HG02623 (cell line): ENCODE data around the gene AUTS2.
A peak's percentile ranks its signal among the peaks of the same experiment; 100 is the strongest.

Experiments
- ATAC-seq: cut with Tn5 transposase; IDR thresholded peaks from one replicate; pipeline ENCODE4 v1.9.1; 2021; ENCODE audit warnings: moderate library complexity; ENCODE audit not compliant: unreplicated experiment

AUTS2 gene

GRCh38 chr7:69837387-69838068, 239.3 kb downstream of the AUTS2 start:
- ATAC-seq: no peak

GRCh38 chr7:69839782-69840181, 241.5 kb downstream of the AUTS2 start:
- peak; percentile 60 for ATAC-seq

GRCh38 chr7:69840248-69840647, 242.0 kb downstream of the AUTS2 start:
- ATAC-seq: no peak

- peak; percentile 33 for ATAC-seq
These were observed 245.4 kb downstream of the AUTS2 start for GRCh38 chr7:69843653-69844052.

- ATAC-seq: no peak
These were observed 246.1 kb downstream of the AUTS2 start for GRCh38 chr7:69844264-69844868.

DNA sequence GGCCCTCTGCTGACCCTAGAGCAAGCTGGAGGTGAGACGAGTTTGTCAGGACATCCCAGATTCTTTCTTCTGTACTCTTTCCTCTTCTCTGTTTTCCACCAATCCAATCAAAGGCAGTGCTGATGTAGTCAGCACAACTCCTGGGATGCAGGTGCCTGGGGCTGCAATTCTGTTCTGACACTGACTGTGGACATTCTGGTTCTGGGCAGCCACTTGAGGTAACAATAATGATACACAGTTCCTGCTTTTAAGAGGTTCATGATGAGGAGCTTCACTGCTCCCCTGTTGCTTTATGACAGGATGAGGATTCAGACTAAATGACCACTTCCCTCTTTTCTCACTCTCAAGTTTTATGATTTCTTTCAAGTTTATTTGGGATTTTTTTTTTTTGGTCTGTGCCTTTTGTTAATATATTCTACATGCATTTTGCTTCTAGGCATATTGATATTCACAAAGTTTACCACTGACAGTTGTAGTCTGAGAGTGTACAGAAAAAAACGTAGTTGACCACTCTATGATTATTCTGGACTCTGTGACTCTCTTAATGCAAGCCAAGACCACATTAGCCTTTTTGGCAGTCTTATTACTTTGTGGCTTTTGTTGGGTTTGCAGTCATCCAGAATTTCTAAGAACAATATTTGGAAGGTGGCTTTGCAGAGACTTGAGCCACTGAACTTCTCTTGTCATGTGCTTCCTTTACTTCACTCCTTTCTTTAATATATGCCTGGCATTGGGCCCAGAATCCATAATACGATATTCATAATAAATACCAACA, 247.6 kb downstream of the AUTS2 start:
- no peak for ATAC-seq

DNA sequence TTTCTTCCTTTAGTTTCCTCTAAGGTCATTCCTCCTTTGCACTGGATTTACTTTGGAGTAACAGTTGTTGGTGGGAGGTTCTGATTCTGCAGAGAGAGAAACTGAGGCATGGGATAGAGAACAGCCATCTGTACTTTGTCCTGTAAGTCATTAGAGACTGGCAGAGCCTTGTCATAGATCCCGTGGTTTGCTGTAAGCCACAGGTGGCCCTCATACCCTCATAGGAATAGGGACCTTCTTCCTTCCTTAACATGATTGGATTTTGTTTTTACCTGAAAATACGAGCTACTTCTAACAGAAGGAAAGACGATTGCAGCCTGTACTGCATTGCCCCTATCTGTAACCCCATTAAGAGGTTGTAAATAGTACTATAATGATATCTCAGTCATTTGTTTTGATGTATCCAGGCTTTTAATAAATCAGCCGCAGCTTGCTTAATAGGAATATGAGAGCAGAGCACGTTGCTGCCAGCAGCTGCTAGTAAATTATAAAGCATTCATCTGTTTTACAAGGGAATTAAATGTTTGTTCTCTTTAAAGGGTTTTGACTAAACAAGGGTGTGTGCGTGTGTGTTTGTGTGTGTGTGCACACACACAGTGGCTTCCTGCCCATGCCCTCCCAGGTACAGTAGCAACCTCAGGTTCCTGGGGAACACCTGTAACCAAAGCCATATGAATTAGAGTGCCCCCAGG, 249.8 kb downstream of the AUTS2 start:
- ATAC-seq: no peak

DNA sequence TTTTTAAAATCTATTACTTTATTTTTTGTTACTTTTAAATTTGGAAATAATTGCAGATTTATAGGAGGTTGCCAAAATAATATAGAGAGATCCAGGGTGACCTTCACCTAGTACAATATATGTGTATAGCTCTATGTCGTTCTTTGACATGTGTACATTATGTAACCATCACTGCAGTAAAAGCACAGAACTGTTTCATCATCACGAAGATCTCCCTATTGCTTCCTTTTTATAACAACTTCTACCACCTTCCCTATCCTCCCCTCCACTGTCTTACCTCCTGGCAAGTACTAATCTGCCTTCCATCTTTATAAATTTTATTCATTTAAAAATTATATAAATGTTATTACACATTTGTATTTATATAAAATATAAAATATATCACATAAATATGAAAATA, 251.0 kb downstream of the AUTS2 start:
- no peak for ATAC-seq

GRCh38 chr7:69857014-69857413, 258.7 kb downstream of the AUTS2 start:
- no peak for ATAC-seq

DNA sequence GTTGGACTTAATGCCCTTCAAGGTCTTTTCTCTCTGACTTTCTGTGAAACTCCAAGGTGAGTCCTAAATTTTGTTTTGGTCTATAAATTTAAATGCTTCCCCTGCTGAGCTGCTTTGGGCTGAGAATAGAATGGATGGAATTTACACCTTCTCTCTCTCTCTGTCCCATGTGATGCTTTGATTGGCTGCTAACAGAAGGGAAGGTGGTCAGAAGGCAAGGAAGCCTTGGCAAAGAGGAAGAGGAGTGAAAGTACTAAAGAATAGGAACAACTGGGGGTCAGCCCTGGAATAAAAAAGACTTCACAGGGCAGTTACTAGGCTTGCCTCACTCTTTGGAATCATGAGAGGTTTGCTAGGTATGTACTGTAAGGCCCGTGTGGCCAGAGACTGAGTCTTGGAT, 260.2 kb downstream of the AUTS2 start:
- no peak for ATAC-seq

- no peak for ATAC-seq
These were observed 261.1 kb downstream of the AUTS2 start for GRCh38 chr7:69859342-69859741.

DNA sequence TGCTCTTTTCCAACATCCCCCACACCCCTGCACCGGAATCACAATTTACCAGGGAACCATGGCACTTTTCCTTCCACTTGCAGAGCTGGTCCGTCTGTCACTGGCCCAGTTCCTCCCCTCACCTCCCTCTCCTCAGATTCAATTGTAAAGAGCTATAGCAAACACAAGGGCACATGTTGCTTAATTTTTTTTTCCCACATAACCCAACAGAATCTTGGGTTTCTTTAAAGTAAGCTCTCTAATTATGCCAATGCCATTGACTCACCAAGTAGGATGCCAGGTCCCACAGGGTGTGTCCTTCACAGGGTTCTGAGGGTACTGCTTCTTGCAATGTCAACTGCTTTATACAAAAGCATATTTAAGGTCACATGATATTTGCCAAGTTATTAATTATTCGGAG, 262.2 kb downstream of the AUTS2 start:
- ATAC-seq: no peak

DNA sequence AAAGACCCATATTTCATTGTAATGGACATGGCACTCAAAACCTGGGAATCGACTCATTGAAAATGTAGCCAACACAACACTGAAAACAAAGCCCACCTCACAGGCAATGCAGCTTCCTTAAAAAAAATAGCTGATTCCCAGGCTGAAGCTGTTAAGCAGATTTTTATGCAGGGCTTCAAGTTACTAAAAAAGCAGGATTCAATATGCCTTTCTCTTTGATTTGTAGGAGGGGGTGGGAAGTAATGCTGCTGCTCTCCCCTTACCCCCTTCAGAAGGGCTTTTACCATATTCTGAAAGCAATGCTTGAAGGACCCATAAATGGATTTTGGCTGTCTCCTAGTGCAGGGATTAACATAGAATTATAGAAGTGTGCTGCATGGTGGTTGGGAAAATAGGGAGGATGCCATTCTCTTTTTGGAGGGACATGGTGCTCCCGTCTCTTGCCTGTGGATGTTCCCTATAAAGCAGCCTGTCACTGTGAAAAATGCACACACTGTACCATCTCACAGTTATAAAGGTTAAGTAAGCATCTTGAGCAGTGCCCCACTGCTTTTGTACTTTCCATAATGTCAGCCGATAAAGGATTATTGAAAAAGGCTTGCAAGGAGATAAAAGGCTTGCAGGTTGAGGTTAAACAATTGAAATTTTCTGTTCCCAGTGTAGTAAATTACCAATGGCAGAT, 262.8 kb downstream of the AUTS2 start:
- ATAC-seq: no peak

DNA sequence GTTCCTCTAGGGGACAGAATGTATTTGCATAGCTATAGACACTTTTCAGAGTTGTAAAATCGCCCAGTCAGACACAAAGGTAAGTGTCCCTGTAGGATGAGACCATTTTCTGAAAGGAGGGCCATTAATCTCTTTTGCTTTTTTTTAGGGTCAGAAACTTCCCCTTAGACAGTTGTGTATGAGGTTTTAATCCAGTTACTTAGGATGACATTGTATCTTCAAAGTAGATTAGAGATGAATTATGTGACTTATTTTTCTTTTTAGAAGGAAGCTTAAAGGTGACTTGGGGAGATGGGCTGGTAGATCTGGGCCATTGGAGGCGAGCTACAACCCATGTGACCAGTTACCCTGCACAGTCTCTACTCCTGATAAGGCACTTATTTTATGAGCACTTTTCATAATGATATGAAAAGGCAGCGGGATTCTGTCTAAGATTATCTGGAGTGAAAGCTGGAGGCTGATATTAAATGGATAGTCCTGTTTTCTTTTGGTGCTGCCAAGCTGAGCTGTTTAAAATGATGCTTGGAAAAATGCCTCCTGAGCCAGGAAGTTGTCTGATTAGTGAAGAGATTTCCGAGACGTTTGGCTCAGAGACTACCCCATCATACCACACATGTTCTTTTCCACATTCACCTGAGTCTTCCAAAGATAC, 264.3 kb downstream of the AUTS2 start:
- no peak for ATAC-seq

- ATAC-seq: no peak
These were observed 266.0 kb downstream of the AUTS2 start for GRCh38 chr7:69864274-69864673.

- no peak for ATAC-seq
These were observed 266.5 kb downstream of the AUTS2 start for GRCh38 chr7:69864822-69865221.

- ATAC-seq: no peak
These were observed 270.6 kb downstream of the AUTS2 start for GRCh38 chr7:69868921-69869320.

DNA sequence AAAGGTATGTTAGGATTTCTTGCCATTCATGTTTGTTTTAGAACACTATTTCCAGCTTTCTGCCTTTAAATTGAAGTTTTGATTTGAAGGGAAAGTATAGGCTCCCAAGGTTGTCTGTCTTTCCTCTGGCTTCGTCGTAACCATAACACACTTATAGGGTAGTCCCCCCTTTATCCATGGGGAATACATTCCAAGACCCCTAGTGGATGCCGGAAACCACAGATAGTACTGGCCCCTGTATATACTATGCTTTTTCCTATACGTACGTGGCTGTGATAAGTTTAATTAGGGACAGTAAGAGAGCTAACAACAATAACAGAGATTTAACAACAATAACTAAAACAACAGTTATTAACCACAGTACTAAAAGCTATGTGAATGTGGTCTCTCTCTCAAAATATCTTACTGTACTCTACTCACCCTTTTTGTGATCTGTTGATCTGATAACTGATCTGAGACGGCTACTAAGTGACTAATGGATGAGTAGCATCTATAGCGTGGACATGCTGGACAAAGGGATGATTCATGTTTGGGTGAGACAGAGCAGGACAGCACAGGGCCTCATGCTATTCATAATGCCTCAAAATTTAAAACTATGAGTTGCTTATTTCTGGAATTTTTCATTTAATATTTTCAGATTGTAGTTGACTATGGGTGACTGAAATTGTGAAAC, 273.1 kb downstream of the AUTS2 start:
- no peak for ATAC-seq

DNA sequence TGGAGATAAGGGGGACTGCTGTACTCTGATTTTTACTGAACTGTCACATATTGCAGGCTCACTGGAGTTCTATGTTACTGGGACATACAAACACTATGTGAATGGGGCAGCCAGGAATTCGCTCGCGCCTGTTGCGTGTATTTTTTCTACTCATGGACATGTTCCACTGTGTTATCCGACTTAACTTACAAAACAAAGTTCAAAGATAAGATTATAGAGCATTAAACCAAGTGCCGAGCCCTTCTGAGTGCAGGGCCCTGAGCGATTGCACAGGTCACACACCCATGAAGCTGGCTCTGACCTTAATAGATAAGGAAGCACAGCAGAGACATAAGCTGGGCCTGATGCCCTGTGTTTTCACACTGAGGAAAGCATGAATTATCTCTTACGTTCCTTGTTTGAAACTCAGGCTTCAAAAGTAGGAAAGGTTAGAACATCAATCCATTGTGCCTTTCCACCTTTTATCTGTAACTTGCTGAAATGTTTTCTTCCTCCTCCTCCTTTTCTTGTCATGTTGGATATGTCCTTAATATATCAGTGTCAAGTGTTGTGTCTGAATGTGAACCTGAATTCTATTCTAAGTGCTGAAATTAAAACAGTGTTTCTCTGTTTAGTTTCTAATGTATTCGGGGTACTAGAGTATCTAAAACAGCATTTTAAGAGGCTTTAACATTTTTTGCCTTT, 273.8 kb downstream of the AUTS2 start:
- no peak for ATAC-seq
